Left forelimb (tissue), 1 donor: ENCODE measurements around the gene BEGAIN.

Source experiments
- DNase-seq: peaks from one replicate; pipeline ENCODE4 v3.0.0-alpha.2; 2018; ENCODE audit warnings: low spot score

The BEGAIN gene

GRCh38 chr14:100567877-100568163, 19.4 kb downstream of the BEGAIN start:
- no peak for DNase-seq

DNA sequence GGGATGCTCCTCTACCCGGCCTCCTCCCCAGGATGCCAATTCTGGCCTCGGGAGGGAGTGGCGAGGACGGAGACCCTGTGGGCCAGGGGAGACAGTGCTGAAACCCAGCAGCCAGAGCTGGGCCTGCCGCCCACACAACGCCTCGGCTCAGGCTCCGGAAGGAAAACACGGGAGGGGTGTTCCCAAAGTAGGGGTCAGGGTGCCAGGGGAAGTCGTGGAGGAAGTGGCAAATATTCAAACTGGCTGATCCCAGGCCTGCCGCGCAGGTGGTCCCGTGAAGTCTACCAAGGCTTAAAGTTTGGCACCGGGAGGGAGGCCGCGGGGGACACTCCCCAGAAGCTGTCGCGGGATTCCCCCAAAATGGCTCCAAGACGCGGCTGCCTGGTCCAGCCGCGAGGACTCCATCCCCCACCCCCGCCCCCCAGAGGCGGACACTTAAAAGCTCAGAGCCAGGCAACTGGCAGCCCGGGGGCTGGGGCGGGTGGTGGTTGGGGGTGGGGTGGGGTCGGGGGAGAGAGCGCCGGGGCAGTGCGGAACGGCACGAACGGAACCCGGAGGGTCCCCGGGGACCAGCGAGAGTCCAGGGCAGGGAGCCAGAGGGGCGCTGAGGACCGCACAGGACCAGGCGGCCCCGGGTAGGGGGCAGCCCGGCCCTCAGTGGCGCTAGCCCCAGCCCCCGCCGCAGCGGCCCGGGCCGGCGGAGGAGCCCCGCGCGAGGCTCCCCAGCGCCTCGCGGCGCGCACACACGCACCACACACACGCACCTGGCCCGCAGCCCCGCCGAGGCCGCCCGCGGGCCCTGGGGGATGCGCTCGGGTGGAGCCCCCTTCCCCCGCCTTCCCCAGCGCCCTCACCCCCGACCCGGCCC, 20.0 kb downstream of the BEGAIN start:
- no peak for DNase-seq

DNA sequence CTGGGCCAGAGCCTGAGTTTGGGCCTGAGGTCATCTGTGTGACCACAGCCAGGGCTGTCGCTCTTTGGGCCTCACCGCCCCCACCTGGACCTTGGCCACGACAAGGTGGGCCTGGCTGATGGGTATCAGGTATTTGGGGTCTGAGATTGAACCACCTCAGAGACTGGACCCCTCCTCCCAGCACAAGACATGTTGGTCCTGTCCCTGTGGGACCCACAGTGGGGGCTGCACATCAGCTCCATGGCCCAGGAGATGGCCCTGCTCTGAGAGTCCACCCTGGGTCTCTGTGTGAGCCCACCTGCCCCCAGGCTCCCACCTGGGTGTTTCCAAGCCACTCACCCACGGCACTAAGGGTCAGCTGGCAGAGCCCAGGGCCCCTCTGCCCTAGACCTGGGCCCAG, 20.6 kb downstream of the BEGAIN start:
- no peak for DNase-seq

- no peak for DNase-seq
Observed at GRCh38 chr14:100566119-100566518, 21.1 kb downstream of the BEGAIN start.

GRCh38 chr14:100565650-100566049, 21.6 kb downstream of the BEGAIN start:
- DNase-seq = no peak

- no peak for DNase-seq
Observed at GRCh38 chr14:100564512-100564911, 22.7 kb downstream of the BEGAIN start.

DNA sequence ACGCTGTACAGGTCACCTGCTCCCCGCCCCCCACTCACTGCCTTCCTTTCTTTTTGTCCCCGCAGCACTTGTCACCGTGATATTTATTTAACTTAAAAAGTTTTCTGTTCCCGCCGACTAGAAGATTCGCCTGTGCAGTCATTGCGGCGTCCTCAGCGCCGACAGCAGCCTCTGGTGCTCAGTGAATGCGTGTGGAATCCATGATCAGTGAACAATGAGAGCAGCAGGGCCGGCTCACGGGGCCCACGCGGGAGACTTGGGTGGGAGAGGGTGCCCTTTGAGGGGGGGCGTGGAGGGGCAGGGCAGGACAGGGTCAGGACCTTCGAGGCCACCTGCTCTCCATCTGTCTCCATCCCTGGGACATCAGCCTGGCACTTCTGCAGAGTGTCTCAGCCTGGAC, 24.5 kb downstream of the BEGAIN start:
- DNase-seq = no peak

DNA sequence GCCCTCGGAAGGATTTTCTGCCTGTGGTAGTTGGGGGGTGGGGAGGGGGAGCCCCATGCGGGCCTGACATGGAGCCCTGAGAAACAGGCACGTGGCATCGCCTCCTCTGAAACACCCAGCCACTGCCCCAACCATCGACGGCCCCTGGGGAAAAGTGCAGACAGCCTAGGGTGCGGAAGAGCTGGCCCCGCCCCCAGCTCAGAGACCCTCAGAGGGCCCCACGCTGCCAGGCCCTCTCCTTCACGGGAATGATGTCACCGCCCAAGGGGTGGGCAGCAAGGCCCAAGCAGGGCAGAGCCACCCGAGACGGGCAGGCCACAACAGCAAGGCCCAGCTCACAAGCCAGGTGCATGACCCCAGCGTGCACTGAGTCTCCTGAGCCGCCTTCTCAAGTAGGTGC, 26.2 kb downstream of the BEGAIN start:
- DNase-seq = no peak

DNA sequence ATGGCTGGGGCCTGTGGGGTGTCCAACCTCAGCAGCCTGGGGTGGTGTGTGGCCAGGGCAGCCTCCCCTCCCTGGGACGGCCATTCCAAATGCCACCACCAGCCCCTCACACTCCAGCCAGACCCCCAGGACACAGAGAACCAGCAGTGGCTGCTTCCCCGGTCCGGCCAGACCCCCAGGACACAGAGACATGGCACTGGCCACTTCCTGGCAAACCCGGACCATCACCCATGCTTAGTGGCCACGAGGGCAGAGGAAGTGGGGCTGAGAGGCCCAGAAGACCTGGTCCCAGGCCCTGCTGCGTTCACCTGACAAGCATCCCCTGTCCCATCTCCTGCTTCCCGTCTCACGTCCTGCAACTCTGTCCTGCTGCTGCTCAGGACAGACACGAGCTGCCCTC, 26.7 kb downstream of the BEGAIN start:
- no peak for DNase-seq

DNA sequence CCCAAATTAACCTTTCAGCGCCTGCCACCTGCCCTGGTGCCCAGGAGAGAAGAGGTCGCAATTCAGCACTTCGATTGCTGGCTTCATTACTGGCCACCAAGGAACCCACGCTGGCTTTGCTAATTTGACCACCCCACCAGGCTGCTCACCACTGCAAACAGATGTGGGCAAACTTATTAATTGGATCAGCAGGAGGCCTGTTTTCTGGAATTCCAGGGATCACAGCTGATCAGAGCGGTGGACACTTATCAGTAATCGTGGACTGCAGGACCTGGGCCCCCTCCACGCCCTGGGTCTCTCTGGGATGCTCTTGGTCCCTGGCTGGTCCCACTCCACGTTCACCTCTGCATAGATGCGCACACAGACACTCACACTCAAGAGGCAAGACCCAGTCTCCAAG, 27.8 kb downstream of the BEGAIN start:
- DNase-seq = no peak

DNA sequence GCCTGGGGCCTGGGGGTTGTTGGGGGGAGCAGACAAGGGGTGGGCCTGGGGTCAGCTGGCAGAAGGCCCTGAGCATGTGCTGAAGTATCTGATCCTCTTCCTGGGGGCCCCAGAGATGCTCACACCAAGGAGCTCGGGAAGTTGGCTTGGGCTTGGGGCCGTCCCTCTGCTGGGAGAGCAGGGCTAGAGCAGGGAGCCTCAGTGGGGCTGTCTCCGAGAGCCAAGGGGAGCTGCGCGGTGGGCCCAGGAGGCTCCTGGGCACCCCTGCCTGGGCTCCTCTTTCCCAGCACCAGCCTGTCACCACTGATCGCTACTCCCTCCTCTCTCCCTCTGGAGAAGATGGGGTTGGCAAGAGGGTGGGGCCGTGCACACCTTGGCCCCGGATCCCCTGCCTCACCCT, 28.3 kb downstream of the BEGAIN start:
- DNase-seq = no peak

DNA sequence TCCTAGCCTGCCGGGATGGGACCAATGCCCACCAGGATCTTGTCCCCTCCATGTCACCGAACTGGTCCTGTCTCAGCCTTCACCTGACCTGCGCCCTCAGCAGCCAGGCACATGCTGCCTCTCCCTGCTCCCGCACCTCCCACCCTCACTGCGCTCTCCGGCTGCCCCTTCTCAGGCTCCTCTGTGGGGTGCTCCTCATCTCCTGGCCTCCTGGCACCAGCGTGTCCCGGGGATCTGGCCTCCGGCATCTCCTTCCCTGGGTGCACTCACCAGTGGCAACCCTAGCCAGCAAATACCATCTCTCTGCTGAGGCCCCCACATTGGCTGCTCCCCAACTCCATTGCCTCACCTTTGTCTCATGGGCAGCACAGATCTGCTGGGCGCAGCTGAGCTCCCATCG, 29.0 kb downstream of the BEGAIN start:
- DNase-seq = no peak

GRCh38 chr14:100557658-100558057, 29.6 kb downstream of the BEGAIN start:
- no peak for DNase-seq

GRCh38 chr14:100556936-100557505, 30.2 kb downstream of the BEGAIN start:
- no peak for DNase-seq

DNA sequence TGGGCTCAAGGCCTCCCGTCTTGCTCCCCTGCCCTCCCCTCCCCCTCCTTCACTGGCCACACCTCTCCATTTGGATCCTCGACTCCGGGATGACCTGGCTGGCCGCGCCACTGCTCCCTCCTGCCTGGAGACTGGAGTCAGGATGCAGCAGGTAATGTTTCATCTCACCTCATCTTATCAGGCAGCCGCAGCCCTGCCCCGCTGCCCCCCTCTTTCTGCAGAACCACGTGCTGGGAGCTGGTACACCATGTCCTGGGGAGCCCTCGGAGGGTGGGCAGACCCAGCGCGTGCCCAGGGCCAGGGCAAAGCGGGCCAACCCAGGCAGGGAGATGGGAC, 31.1 kb downstream of the BEGAIN start:
- DNase-seq = no peak

DNA sequence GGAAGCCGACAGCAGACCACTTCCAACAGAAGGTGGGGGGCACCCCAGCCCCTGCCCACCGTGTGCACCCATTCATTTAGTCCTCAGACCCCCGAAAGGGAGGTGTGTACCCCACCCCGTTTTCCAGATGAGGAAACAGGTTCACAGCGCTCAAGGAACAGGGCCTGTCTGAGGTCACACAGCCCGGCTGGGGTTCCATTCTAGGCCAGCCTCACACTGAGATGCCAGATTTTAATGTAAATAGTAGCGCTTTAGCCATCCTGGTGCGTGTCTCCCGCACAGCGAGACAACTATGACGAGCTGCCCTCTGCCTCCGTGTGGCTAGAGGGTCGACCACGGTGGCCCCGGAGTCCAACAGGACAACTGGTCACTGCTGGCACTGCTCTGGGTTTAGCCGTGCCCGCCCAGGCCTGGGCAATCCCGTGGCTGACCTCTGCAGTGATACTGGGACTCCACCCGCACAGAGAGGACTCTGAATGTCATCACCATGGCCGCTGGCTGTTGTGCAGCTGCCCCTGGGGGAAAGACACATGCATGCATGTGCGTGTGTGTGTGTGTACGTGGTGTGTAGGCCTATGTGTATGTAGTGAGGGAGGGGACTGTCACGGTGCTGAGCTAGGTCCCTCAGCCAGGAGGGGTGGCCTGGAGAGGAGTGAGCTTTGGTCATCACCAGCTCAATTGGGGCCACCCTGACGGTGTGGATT, 31.6 kb downstream of the BEGAIN start:
- no peak for DNase-seq

DNA sequence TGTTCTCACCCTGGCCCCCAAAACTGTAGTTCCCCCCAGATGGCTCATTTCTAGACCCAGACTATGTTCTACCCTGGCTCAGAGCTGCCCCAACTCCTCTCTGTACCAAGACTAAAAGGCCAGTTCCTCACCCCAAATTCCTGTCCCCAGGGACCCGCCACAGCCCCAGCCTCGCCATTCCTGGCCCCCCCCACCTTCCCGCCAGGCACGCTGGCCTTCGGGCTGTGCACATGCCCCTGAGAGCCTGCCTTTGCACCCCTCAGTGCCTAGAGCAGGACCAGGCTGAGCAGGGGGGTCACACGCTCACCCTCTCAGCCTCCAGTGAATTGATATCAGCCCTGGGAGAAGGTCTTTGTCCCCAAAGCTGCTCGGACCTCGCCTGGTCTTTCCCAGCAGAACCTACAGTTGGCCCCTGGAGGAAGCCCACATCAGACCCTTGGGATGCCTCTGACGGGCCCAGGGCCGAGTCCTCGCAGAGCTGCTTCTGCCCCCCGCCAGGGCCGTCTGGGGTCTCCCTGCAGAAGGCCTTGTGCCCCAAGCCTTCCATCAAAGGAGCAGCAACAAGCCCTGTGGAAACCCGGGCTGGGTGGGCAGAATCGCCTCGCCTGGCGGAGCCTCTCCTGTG, 32.4 kb downstream of the BEGAIN start:
- DNase-seq = no peak

DNA sequence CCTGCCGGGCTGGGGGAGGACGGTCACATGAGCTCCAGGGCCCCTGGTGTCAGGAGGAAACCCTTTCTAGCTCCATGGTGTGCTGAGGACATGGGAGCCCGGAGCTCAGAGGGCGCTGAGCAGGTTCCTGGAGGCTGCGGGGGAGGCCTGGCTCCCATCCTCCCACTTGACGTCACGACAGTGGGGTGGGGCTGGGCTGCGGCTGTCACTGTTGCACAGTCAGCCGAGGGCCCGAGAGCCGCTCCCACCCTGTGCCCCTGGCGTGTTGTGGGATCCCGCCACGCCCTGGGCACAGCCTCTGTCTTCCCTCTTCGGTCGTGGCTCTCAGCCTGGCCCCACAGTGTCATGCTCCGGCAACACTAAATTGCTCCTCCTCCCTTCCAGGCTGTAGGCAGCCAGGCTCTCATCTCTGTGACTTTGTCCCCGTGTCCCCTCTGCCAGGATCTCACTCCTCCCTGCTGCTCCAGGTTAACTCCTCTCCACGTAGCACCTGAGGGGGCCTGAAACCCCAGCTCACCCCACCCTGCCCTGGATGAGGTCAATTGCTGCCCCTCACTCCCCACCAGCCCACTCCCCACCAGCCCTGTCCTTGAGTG, 33.0 kb downstream of the BEGAIN start:
- DNase-seq = no peak

DNA sequence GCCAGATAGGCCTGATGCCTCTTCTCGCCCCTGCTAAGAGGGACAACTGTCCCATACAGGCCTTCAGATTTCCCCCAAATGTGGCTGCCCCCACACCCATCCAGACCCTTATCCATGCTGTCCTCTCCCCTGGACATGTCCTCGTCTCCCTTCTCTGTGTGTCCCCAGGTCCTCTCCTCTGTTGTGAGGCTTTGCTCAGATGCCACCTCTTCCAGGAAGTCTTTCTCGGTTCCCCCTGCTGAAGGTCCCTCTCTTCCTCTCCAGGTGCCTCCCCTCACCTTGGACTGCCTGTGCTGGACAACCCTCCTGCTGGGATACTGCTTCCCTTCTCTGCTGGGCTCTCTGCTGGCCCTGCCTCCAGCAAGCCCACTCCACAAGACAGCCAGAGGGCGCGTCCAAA, 33.7 kb downstream of the BEGAIN start:
- no peak for DNase-seq

- no peak for DNase-seq
Observed at GRCh38 chr14:100552524-100553125, 34.6 kb downstream of the BEGAIN start.

GRCh38 chr14:100551056-100551455, 36.2 kb downstream of the BEGAIN start:
- no peak for DNase-seq
